Measurements from ENCODE around the gene CCNE1.
A peak's percentile ranks its signal among the peaks of the same experiment; 100 is the strongest.

Gene CCNE1

GRCh38 chr19:29811125-29812079, at the start of gene CCNE1:
Gene CCNE1 (plus strand): TSS chr19:29811991. CDS start chr19:29812556, 565 bp downstream.
- peak within 1 kb of the TSS; percentile 56 for H3K4me3 ChIP-seq (ENCODE audit: low read depth, low read length)
- POLR2A ChIA-PET = no interaction called here
- DNase-seq (ENCODE audit: low read depth, low spot score) = no peak
- no peak for TF ChIP-seq CTCF (IDR thresholded peaks at IDR 0.05; ENCODE audit: insufficient read depth, low read length, missing control alignments)
- CTCF ChIA-PET = no interaction called here

- CTCF ChIA-PET = interaction anchor here (1.2 to 8.9 kb wide), 2 partner anchors 10 to 110 kb away, joined by 3 to 82 read pairs; no protein-coding TSS in a partner anchor
- no peak for TF ChIP-seq CTCF (IDR thresholded peaks at IDR 0.05; ENCODE audit: insufficient read depth, low read length, missing control alignments)
- no peak for DNase-seq (ENCODE audit: low read depth, low spot score)
- POLR2A ChIA-PET = no interaction called here
- H3K4me3 ChIP-seq (ENCODE audit: low read depth, low read length) = no peak overlapping the region
Measured at GRCh38 chr19:29763196-29763595, 48.6 kb upstream of the CCNE1 start.

GRCh38 chr19:29764361-29764760, 47.4 kb upstream of the CCNE1 start:
- no peak for DNase-seq (ENCODE audit: low read depth, low spot score)
- POLR2A ChIA-PET = no interaction called here
- CTCF ChIA-PET = interaction anchor here (1.2 to 8.9 kb wide), 2 partner anchors 9 to 109 kb away, joined by 3 to 82 read pairs; no protein-coding TSS in a partner anchor
- H3K4me3 ChIP-seq (ENCODE audit: low read depth, low read length) = no peak overlapping the region
- TF ChIP-seq CTCF (IDR thresholded peaks at IDR 0.05; ENCODE audit: insufficient read depth, low read length, missing control alignments) = no peak

- ChIA-PET POLR2A (no interaction called here), CTCF (no interaction called here)
- DNase-seq (ENCODE audit: low read depth, low spot score) = no peak
- no peak overlapping the region for H3K4me3 ChIP-seq (ENCODE audit: low read depth, low read length)
- TF ChIP-seq CTCF (IDR thresholded peaks at IDR 0.05; ENCODE audit: insufficient read depth, low read length, missing control alignments) = no peak
Measured at GRCh38 chr19:29766100-29766499, 45.7 kb upstream of the CCNE1 start.

- no peak for TF ChIP-seq CTCF (IDR thresholded peaks at IDR 0.05; ENCODE audit: insufficient read depth, low read length, missing control alignments)
- H3K4me3 ChIP-seq (ENCODE audit: low read depth, low read length) = no peak overlapping the region
- CTCF ChIA-PET = interaction anchor here (1.5 to 8.2 kb wide), 3 partner anchors 7 to 107 kb away, joined by 3 to 54 read pairs (median 4); no protein-coding TSS in a partner anchor
- no peak for DNase-seq (ENCODE audit: low read depth, low spot score)
- POLR2A ChIA-PET = no interaction called here
Measured at GRCh38 chr19:29767039-29767735, 44.6 kb upstream of the CCNE1 start.

GRCh38 chr19:29768166-29768565, 43.6 kb upstream of the CCNE1 start:
- no peak overlapping the region for H3K4me3 ChIP-seq (ENCODE audit: low read depth, low read length)
- no peak for TF ChIP-seq CTCF (IDR thresholded peaks at IDR 0.05; ENCODE audit: insufficient read depth, low read length, missing control alignments)
- no peak for DNase-seq (ENCODE audit: low read depth, low spot score)
- CTCF ChIA-PET = interaction anchor here (1.2 to 8.2 kb wide), 4 partner anchors 8 to 107 kb away, joined by 3 to 54 read pairs (median 4); no protein-coding TSS in a partner anchor
- POLR2A ChIA-PET = no interaction called here

All from AG04449 (cell line).